AG08396 (cell line): Measurements from ENCODE around the gene ZNF611.
"Not testable (repeated sequence)": the region's sequence is repeated elsewhere in the genome, so short reads cannot be mapped to it uniquely, and the experiment has no call there.

ENCODE experiments used
- DNase-seq: peaks from one replicate; pipeline ENCODE4 v3.0.0; 2012; ENCODE audit warnings: low spot score, mixed read lengths

The ZNF611 gene

DNA sequence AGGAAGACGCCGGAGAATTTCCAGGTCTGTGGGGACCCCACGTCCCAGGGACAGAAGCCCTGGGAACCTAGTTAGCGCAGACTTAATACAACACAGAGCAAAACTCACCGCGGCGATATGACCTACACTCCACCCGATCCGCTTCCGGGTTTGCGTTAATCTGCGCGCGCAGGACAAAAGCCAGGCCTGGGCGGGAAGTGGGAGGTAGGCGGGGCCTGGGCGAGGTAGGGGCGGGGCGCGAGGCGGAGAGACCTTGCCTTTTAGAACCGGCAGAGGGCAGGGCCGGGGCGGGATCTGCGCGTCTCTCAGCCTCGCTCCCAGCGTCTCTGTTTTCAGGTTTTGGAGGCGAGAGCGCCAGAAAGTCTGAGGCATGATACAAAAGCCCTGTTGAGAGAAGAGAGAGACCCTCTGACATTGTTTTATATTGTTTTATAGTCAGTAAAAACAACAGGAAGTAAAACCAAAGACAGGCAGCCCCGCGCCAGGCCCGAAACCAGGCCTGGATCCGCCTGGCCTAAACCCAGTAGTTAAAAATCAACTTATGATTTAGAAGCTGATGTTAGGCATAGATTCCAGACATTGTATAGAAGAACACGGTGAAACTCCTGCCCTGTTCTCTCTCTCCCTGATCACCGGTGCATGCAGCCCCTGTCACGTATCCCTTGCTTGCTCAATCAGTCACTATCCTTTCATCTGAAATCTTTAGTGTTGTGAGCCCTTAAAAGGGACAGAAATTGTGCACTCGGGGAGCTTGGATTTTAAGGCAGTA is at the start of gene ZNF611:
Gene ZNF611, minus strand, starts transcription at position 152 of the 769 bp plus-strand sequence. CDS start 19,150 bp downstream, outside the sequence.
- peak; percentile 96 for DNase-seq

DNA sequence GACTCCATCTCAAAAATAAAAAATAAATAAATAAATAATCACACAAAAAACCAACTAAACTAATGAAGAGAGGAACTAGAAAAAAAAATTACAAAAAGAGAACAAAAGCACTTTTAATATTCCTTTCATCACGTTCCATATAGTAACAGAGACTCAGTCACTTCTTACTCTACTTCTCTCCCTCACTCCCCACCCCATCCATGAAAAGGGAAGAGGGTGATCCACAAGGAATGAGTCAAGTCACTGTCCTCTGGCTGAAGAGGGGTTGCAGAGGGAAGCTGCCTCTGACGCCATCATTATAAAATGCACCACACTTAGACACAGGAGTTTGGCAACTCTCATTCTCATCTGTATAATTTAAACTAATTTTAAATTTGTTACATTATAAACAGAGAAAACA is 48.0 kb upstream of the ZNF611 start:
- not testable (repeated sequence) for DNase-seq

- DNase-seq = no peak
These were observed 44.0 kb upstream of the ZNF611 start for GRCh38 chr19:52778811-52779210.

- DNase-seq = not testable (repeated sequence)
These were observed 21.6 kb upstream of the ZNF611 start for GRCh38 chr19:52756447-52756846.

DNA sequence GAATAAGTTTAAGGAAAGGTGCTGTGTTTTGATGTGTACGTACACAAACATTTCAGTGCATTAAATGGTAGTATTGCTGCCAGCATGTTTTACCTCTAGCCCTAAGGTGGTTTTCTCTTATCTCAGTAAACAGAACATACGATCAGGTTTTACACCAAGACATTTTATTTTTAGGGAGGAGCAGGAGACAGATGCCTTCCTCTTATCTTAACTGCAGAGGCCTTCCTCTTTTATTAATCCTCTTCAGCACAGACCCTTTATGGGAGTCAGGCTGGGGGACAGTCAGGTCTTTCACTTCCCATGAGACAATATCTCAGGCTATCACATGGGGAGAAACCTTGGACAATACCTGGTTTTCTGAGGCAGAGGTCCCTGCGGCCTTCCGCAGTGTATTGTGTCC is 14.9 kb upstream of the ZNF611 start:
- DNase-seq = no peak

DNA sequence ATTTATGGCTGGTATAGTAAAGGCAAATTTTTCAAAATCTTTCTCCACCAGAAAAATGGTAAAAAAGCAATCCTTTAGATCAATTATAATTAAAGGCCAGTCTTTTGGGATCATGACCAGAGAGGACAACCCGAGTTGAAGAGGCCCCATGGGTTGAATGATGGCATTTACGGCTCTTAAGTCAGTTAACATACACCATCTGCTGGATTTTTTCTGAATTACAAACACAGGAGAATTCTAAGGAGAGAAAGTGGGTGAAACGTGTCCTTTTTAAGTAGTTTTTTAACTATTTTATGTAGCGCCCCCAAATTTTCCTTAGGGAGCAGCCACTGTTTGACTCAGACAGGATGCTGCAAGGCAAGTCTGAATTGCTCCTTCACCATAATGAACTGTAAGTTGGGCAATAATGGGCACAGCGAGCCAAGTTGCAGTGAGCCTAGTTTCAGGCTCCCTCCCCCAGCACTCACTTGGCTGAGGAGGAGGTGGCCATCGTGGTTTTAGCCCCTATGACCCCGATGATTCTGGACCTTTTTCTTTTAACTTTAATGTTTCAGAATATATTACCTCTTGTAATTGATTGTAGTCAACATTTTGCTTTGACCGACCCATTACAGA is 13.6 kb upstream of the ZNF611 start:
- DNase-seq = peak; percentile 20

DNA sequence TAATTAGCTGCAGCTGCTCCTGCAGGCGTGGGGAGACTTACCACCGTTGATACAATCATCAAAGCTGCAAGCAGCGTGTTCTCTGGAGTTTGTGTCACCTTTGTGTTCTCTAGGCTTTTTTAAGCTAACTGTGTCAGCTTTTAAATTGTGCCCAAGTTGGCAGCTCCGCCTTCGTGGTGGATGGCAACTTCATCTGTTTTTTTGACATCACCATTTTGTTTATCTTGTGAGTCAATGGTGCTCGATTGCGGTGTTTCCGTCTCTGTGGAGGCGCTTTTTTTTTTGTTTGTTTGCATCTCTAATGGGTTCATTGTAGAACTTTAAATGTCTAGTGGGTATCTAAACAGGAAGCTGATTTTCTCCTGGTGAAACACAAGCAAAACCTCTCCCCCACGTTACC is 11.1 kb upstream of the ZNF611 start:
- DNase-seq = not testable (repeated sequence)

DNA sequence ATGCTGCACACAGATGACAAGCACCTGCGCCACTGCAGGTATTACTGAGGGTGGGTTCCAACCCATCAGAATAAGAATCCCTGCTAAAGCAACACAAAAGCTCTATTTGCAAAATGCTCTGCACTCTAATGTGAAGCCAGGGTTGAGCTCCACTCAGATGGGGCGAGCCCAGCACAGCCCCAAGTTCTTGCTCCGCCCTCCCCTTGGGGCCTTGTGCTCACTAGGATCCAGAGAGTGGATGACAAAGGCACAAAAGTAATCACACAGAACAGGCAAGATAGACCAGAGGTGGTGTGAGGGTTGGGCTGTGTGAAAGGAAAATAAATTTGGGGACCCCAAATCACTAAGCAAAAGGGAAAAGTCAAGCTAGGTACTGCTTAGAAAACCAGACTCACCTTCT is 8.2 kb upstream of the ZNF611 start:
- DNase-seq = no peak

DNA sequence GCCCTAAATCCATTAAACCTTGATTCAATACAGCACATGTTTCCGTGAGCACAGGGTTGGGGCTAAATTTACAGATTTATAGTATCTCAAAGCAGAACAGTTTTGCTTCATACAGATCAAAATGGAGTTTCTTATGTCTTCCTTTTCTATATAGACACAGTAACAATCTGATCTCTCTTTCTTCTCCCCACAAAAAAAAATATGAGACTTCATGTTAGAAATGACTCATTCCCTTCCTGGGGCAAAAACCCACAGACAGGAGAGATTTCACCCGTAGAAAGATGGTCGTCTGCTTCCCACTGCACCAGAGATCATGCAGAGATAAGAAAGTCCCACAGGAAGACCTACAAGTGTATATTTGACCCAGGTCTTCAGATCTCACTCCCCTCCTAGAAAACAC is 7.7 kb upstream of the ZNF611 start:
- no peak for DNase-seq

GRCh38 chr19:52741951-52742485 is 7.2 kb upstream of the ZNF611 start:
- DNase-seq = no peak

- not testable (repeated sequence) for DNase-seq
These were observed 6.5 kb upstream of the ZNF611 start for GRCh38 chr19:52741371-52741770.

DNA sequence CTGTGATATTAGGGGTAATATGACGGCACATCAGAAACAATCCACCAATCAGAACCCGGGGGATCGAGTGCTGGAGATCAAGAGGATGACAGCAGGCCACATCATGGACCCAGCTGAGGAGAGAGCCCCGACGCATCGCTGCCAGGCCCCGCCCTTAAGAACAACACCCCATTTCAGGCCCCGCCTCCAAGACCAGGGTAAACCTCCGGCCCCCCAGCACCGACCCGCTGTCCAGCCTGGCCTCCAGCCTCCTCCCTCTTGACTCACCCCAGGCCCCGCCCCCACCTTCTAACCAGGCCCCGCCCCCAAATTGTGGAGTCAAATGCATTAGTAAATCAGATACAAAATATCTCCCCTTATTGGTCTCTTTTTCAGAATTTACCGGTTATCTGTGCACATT is 4.7 kb upstream of the ZNF611 start:
- no peak for DNase-seq

GRCh38 chr19:52735734-52736133 is 890 bp upstream of the ZNF611 start:
- no peak for DNase-seq

- peak; percentile 24 for DNase-seq
These were observed 432 bp downstream of the ZNF611 start for GRCh38 chr19:52734331-52734892.

DNA sequence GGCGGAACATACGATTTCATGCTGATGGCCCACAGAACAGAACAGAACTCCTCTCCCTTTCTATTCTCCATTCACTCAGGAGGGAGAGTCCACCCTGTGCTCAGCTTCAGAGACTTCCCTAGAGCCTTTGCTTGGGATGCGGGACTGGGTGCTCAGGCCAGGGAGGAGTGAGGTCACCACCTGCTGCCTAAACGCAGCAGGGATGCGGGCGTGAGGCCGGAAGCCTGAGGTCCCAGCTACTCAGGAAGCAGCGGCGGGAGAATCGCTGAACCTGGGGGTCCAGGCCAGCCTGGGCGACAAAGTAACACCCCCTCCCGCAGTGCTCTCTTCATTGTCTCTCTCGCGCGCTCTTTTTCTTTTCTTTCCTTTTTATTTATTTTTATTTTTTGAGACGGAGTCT is 8.8 kb downstream of the ZNF611 start:
- DNase-seq = not testable (repeated sequence)

- no peak for DNase-seq
These were observed 9.3 kb downstream of the ZNF611 start for GRCh38 chr19:52725528-52725961.

GRCh38 chr19:52724701-52725514 is 9.9 kb downstream of the ZNF611 start:
- DNase-seq = no peak

DNA sequence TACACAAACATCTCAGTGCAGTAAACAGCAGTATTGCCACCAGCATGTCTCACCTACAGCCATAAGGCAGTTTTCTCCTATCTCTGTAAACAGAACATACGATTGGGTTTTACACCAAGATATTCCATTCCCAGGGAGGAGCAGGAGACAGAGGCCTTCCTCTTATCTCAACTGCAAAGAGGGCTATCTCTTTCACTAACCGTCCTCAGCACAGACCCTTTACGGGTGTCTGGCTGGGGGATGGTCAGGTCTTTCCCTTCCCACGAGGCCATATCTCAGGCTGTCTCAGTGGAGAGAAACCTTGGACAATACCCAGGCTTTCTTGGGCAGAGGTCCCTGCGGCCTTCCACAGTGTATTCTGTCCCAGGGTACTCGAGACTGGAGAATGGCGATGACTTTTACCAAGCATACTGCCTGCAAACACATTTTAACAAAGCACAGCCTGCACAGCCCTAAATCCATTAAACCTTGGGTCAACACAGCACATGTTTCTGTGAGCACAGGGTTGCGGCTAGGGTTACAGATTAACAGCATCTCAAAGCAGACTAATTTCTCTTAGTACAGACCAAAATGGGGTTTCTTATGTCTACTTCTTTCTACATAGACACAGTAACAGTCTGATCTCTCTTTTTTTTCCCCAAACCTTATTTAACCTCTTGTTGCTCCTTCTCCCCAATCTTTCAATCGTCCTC is 10.8 kb downstream of the ZNF611 start:
- DNase-seq = not testable (repeated sequence)

GRCh38 chr19:52722062-52723003 is 12.5 kb downstream of the ZNF611 start:
- DNase-seq = peak; percentile 87

DNA sequence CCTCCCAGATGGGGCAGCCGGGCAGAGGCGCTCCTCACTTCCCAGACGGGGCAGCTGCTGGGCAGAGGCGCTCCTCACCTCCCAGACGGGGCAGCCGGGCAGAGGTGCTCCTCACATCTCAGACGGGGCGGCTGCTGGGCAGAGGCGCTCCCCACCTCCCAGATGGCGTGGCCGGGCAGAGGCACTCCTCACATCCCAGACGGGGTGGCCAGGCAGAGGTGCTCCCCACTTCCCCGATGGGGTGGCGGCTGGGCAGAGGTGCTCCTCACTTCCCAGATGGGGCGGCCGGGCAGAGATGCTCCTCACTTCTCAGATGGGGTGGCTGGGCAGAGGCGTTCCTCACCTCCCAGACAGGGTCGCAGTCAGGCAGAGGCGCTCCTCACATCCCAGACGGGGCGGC is 14.3 kb downstream of the ZNF611 start:
- DNase-seq = not testable (repeated sequence)
